CD4-positive, alpha-beta T cell treated with Interleukin-17A for 4 hours (primary cell): Measurements from ENCODE around the gene WDR45B.

Experiments used
- DNase-seq: peaks from one replicate; pipeline ENCODE4 v3.0.0-alpha.2; 2020; ENCODE audit warnings: mixed read lengths

Gene WDR45B

GRCh38 chr17:82648165-82648668 lies at the start of gene WDR45B:
Gene WDR45B (minus strand): TSS chr17:82648444. CDS start chr17:82648340, 104 bp downstream.
- DNase-seq = peak; percentile 95

- no peak for DNase-seq
These were observed 49.5 kb upstream of the WDR45B start for GRCh38 chr17:82697808-82698064.

- peak; percentile 9 for DNase-seq
These were observed 48.9 kb upstream of the WDR45B start for GRCh38 chr17:82696916-82697807.

- DNase-seq = no peak
These were observed 48.0 kb upstream of the WDR45B start for GRCh38 chr17:82696259-82696658.

- no peak for DNase-seq
These were observed 46.4 kb upstream of the WDR45B start for GRCh38 chr17:82694647-82695046.

GRCh38 chr17:82693168-82693867 lies 45.1 kb upstream of the WDR45B start:
- DNase-seq = no peak

- no peak for DNase-seq
These were observed 44.0 kb upstream of the WDR45B start for GRCh38 chr17:82692268-82692667.

GRCh38 chr17:82691714-82692113 lies 43.5 kb upstream of the WDR45B start:
- no peak for DNase-seq

GRCh38 chr17:82690786-82691489 lies 42.7 kb upstream of the WDR45B start:
- DNase-seq = no peak

- no peak for DNase-seq
These were observed 40.8 kb upstream of the WDR45B start for GRCh38 chr17:82689077-82689476.

GRCh38 chr17:82687871-82688270 lies 39.6 kb upstream of the WDR45B start:
- no peak for DNase-seq

- no peak for DNase-seq
These were observed 39.2 kb upstream of the WDR45B start for GRCh38 chr17:82687375-82687861.

- DNase-seq = no peak
These were observed 38.4 kb upstream of the WDR45B start for GRCh38 chr17:82686366-82687324.

GRCh38 chr17:82685291-82685690 lies 37.0 kb upstream of the WDR45B start:
- no peak for DNase-seq

- no peak for DNase-seq
These were observed 36.1 kb upstream of the WDR45B start for GRCh38 chr17:82684228-82684841.

- DNase-seq = no peak
These were observed 35.3 kb upstream of the WDR45B start for GRCh38 chr17:82683534-82683933.

GRCh38 chr17:82681547-82681946 lies 33.3 kb upstream of the WDR45B start:
- DNase-seq = no peak

- DNase-seq = no peak
These were observed 31.6 kb upstream of the WDR45B start for GRCh38 chr17:82679586-82680465.

GRCh38 chr17:82678265-82678891 lies 30.1 kb upstream of the WDR45B start:
- no peak for DNase-seq

- DNase-seq = no peak
These were observed 29.2 kb upstream of the WDR45B start for GRCh38 chr17:82677353-82677925.
